HEK293T (cell line): ENCODE data around the gene MDFI.

Experiments
- CTCF ChIA-PET: fragments of 350-600 bp; formaldehyde crosslinking; extraction: SDS; loops from one replicate; lab custom pipeline; 2021; ENCODE audit warnings: antibody characterized with exemption, inconsistent platforms; lab: Yijun Ruan, JAX
- POLR2A ChIA-PET: fragments of 350-600 bp; formaldehyde crosslinking; extraction: SDS; loops from one replicate; lab custom pipeline; 2020; ENCODE audit warnings: antibody characterized with exemption, inconsistent platforms; lab: Yijun Ruan, JAX
- DNase-seq: peaks from one replicate; pipeline ENCODE4 v3.0.0; 2012; ENCODE audit warnings: mixed read lengths; ENCODE audit errors: extremely low spot score
- ARNT ChIP-seq: fragments of 450-650 bp; IDR thresholded peaks from 2 replicates; pipeline ENCODE4 v1.6.1; 2017; ENCODE audit warnings: mild to moderate bottlenecking
- BHLHE40 ChIP-seq: fragments of 450-650 bp; IDR thresholded peaks from 2 replicates; pipeline ENCODE4 v1.6.1; 2016; ENCODE audit warnings: mild to moderate bottlenecking, moderate library complexity, borderline replicate concordance
- CTBP1 ChIP-seq: fragments of 450-650 bp; IDR thresholded peaks from 2 replicates; pipeline ENCODE4 v1.6.1; 2016; ENCODE audit warnings: borderline replicate concordance
- ELF4 ChIP-seq: fragments of 450-650 bp; IDR thresholded peaks from 2 replicates; pipeline ENCODE4 v1.6.1; 2017; ENCODE audit warnings: antibody characterized with exemption
- FOXA1 ChIP-seq: fragments of 450-650 bp; IDR thresholded peaks from 2 replicates; pipeline ENCODE4 v1.6.1; 2016; ENCODE audit warnings: mild to moderate bottlenecking
- FOXK2 ChIP-seq: fragments of 450-650 bp; IDR thresholded peaks from 2 replicates; pipeline ENCODE4 v1.6.1; 2016; ENCODE audit warnings: mild to moderate bottlenecking
- FOXM1 ChIP-seq: fragments of 450-650 bp; IDR thresholded peaks from 2 replicates; pipeline ENCODE4 v1.6.1; 2017; ENCODE audit warnings: mild to moderate bottlenecking, borderline replicate concordance
- HDGF ChIP-seq: fragments of 450-650 bp; IDR thresholded peaks from 2 replicates; pipeline ENCODE4 v1.6.1; 2017; ENCODE audit warnings: antibody characterized with exemption, borderline replicate concordance
- L3MBTL2 ChIP-seq: fragments of 450-650 bp; conservative IDR thresholded peaks from 2 replicates; pipeline ENCODE4 v1.6.1; 2016; ENCODE audit warnings: mild to moderate bottlenecking
- LEF1 ChIP-seq: fragments of 450-650 bp; IDR thresholded peaks from 2 replicates; pipeline ENCODE4 v1.6.1; 2017; ENCODE audit warnings: mild to moderate bottlenecking, borderline replicate concordance
- NFRKB ChIP-seq: fragments of 450-650 bp; IDR thresholded peaks from 2 replicates; pipeline ENCODE4 v1.6.1; 2016; ENCODE audit warnings: mild to moderate bottlenecking, moderate library complexity
- PKNOX1 ChIP-seq: fragments of 450-650 bp; IDR thresholded peaks from 2 replicates; pipeline ENCODE4 v1.6.1; 2016
- SP1 ChIP-seq: fragments of 450-650 bp; IDR thresholded peaks from 2 replicates; pipeline ENCODE4 v1.6.1; 2017
- SUZ12 ChIP-seq: fragments of 450-650 bp; IDR thresholded peaks from 2 replicates; pipeline ENCODE4 v1.6.1; 2016; ENCODE audit warnings: mild to moderate bottlenecking
- TARDBP ChIP-seq: fragments of 450-650 bp; IDR thresholded peaks from 2 replicates; pipeline ENCODE4 v1.6.1; 2016
- ZNF384 ChIP-seq: fragments of 450-650 bp; IDR thresholded peaks from 2 replicates; pipeline ENCODE4 v1.6.1; 2016

Gene MDFI

GRCh38 chr6:41605649-41606048 is 32.6 kb upstream of the MDFI start:
- DNase-seq: no peak
- CTCF ChIA-PET: interaction anchor here (1.5 kb wide), 1 partner anchor 76 kb away, joined by 6 read pairs; no protein-coding TSS in a partner anchor
- POLR2A ChIA-PET: no interaction called here
- TF ChIP-seq FOXM1 (no peak), FOXA1 (no peak), CTBP1 (no peak), LEF1 (no peak)

GRCh38 chr6:41607036-41607435 is 31.2 kb upstream of the MDFI start:
- CTCF ChIA-PET: no interaction called here
- POLR2A ChIA-PET: no interaction called here
- no peak for DNase-seq
- TF ChIP-seq NFRKB (no peak), FOXA1 (no peak), SP1 (no peak), ELF4 (no peak), ARNT (no peak), L3MBTL2 (no peak), PKNOX1 (no peak), CTBP1 (no peak), FOXK2 (no peak), BHLHE40 (no peak), LEF1 (no peak), HDGF (no peak), ZNF384 (no peak), TARDBP (no peak), FOXM1 (no peak), SUZ12 (no peak)

GRCh38 chr6:41607736-41608135 is 30.5 kb upstream of the MDFI start:
- POLR2A ChIA-PET: no interaction called here
- DNase-seq: no peak
- TF ChIP-seq FOXK2 (no peak), L3MBTL2 (no peak), ZNF384 (no peak), SP1 (no peak), ELF4 (no peak), SUZ12 (no peak)

GRCh38 chr6:41608443-41609151 is 29.7 kb upstream of the MDFI start:
- ChIA-PET POLR2A (no interaction called here), CTCF (interaction anchor here (0.6 kb wide), 1 partner anchor 74 kb away, joined by 3 read pairs; no protein-coding TSS in a partner anchor)
- DNase-seq: no peak
- no peak for TF ChIP-seq SP1
- no peak for TF ChIP-seq ELF4
- no peak for TF ChIP-seq FOXM1
- no peak for TF ChIP-seq PKNOX1
- TF ChIP-seq FOXK2: no peak
- no peak for TF ChIP-seq L3MBTL2
- no peak for TF ChIP-seq SUZ12
- no peak for TF ChIP-seq BHLHE40
- TF ChIP-seq ARNT: no peak

More at GRCh38 chr6:41607736-41608135, 30.5 kb upstream of the MDFI start:
- CTCF ChIA-PET: no interaction called here

- TF ChIP-seq FOXA1 (no peak), NFRKB (no peak), CTBP1 (no peak), SP1 (no peak), ZNF384 (no peak), TARDBP (no peak), BHLHE40 (no peak), ELF4 (no peak), L3MBTL2 (no peak), SUZ12 (no peak), PKNOX1 (no peak), FOXM1 (no peak), ARNT (no peak), LEF1 (no peak), HDGF (no peak), FOXK2 (no peak)
- no peak for DNase-seq
- ChIA-PET CTCF (interaction anchor here (0.6 to 1.2 kb wide), 2 partner anchors 12 to 154 kb away, joined by 3 to 5 read pairs; no protein-coding TSS in a partner anchor), POLR2A (no interaction called here)
Measured at GRCh38 chr6:41614715-41615114, 23.6 kb upstream of the MDFI start.

- POLR2A ChIA-PET: no interaction called here
- DNase-seq: no peak
- CTCF ChIA-PET: no interaction called here
- TF ChIP-seq L3MBTL2: no peak
- no peak for TF ChIP-seq FOXM1
- no peak for TF ChIP-seq TARDBP
- TF ChIP-seq NFRKB: no peak
- no peak for TF ChIP-seq PKNOX1
- TF ChIP-seq CTBP1: no peak
Measured at GRCh38 chr6:41615311-41615710, 23.0 kb upstream of the MDFI start.
